ENCODE data around the gene SPARC.

- no peak for TF ChIP-seq CTCF (IDR thresholded peaks at IDR 0.05)
- TF ChIP-seq ZFX (IDR thresholded peaks at IDR 0.05; ENCODE audit: borderline replicate concordance) = no peak
Observed at GRCh38 chr5:151662805-151663204, 23.9 kb downstream of the SPARC start.
